H9 (cell line): ENCODE measurements around the gene FAM227A. TPM values are rescaled to one million over a fixed set of nuclear protein-coding genes. Genes with fewer than 3 reads are reported as not detected.

Experiments used
- DNase-seq: peaks from one replicate; pipeline ENCODE4 v3.0.0-alpha.2; 2017
- H2AFZ ChIP-seq: one replicate; pipeline ENCODE4 v1.6.1; 2013; ENCODE audit warnings: mild to moderate bottlenecking, low read length, control low read depth, moderate library complexity
- H2AK5ac ChIP-seq: 2 replicates; pipeline ENCODE4 v1.6.1; 2013; ENCODE audit warnings: low read length, control low read depth, mixed read lengths; ENCODE audit not compliant: insufficient read length
- H2BK120ac ChIP-seq: one replicate; pipeline ENCODE4 v1.6.1; 2013; ENCODE audit warnings: low read depth, mild to moderate bottlenecking, low read length, control low read depth, inconsistent platforms; ENCODE audit not compliant: poor library complexity, severe bottlenecking
- H2BK12ac ChIP-seq: 2 replicates; pipeline ENCODE4 v1.6.1; 2013; ENCODE audit warnings: low read length, control low read depth, mixed read lengths, low read depth; ENCODE audit not compliant: insufficient read length
- H2BK15ac ChIP-seq: 2 replicates; pipeline ENCODE4 v1.6.1; 2013; ENCODE audit warnings: low read depth, low read length, control low read depth
- H2BK20ac ChIP-seq: one replicate; pipeline ENCODE4 v1.6.1; 2013; ENCODE audit warnings: low read depth, mild to moderate bottlenecking, low read length, control low read depth, inconsistent platforms; ENCODE audit not compliant: poor library complexity, severe bottlenecking
- H2BK5ac ChIP-seq: 2 replicates; pipeline ENCODE4 v1.6.1; 2013; ENCODE audit warnings: low read length, control low read depth, mixed read lengths; ENCODE audit not compliant: insufficient read length
- H3K14ac ChIP-seq: 2 replicates; pipeline ENCODE4 v1.6.1; 2013; ENCODE audit warnings: low read length, control low read depth; ENCODE audit not compliant: insufficient read depth
- H3K18ac ChIP-seq: 2 replicates; pipeline ENCODE4 v1.6.1; 2013; ENCODE audit warnings: low read depth, mild to moderate bottlenecking, mixed read lengths, low read length, control low read depth; ENCODE audit not compliant: insufficient read length
- H3K23ac ChIP-seq: 2 replicates; pipeline ENCODE4 v1.6.1; 2013; ENCODE audit warnings: low read length, control low read depth, mixed read lengths, low read depth; ENCODE audit not compliant: insufficient read length
- H3K23me2 ChIP-seq: 2 replicates; pipeline ENCODE4 v1.6.1; 2013; ENCODE audit warnings: low read depth, mild to moderate bottlenecking, mixed read lengths, low read length, control low read depth; ENCODE audit not compliant: insufficient read length, poor library complexity, severe bottlenecking
- H3K27ac ChIP-seq: 2 replicates; pipeline ENCODE4 v1.5.1; 2013; ENCODE audit warnings: low read length, control low read depth, mixed read lengths, low read depth; ENCODE audit not compliant: insufficient read length
- H3K27me3 ChIP-seq: 2 replicates; pipeline ENCODE4 v1.6.1; 2013; ENCODE audit warnings: low read length, control low read depth, inconsistent platforms; ENCODE audit not compliant: insufficient read depth
- H3K4ac ChIP-seq: 2 replicates; pipeline ENCODE4 v1.6.1; 2013; ENCODE audit warnings: low read depth, mild to moderate bottlenecking, control low read depth, inconsistent platforms, low read length, moderate library complexity
- H3K4me1 ChIP-seq: 2 replicates; pipeline ENCODE4 v1.6.1; 2013; ENCODE audit warnings: low read length, control low read depth, inconsistent platforms; ENCODE audit not compliant: insufficient read depth
- H3K4me2 ChIP-seq: 2 replicates; pipeline ENCODE4 v1.6.1; 2013; ENCODE audit warnings: low read length, control low read depth, mixed read lengths; ENCODE audit not compliant: insufficient read length, insufficient read depth
- H3K56ac ChIP-seq: 2 replicates; pipeline ENCODE4 v1.6.1; 2013; ENCODE audit warnings: low read depth, mild to moderate bottlenecking, mixed read lengths, low read length, control low read depth; ENCODE audit not compliant: insufficient read length
- H3K79me1 ChIP-seq: 2 replicates; pipeline ENCODE4 v1.6.1; 2013; ENCODE audit warnings: low read depth, mild to moderate bottlenecking, moderate library complexity, low read length, control low read depth, inconsistent platforms; ENCODE audit not compliant: insufficient read depth, poor library complexity, severe bottlenecking
- H3K79me2 ChIP-seq: 2 replicates; pipeline ENCODE4 v1.6.1; 2013; ENCODE audit warnings: low read length, control low read depth, inconsistent platforms; ENCODE audit not compliant: insufficient read depth
- H3K9ac ChIP-seq: 2 replicates; pipeline ENCODE4 v1.6.1; 2013; ENCODE audit warnings: low read length, control low read depth, mixed read lengths; ENCODE audit not compliant: insufficient read length; ENCODE audit errors: extremely low read depth
- H3K9me3 ChIP-seq: one replicate; pipeline ENCODE4 v1.6.1; 2013; ENCODE audit warnings: low read depth, low read length, inconsistent platforms; ENCODE audit not compliant: control insufficient read depth
- H3T11ph ChIP-seq: one replicate; pipeline ENCODE4 v1.6.1; 2013; ENCODE audit warnings: mild to moderate bottlenecking, low read length, control low read depth, inconsistent platforms
- H4K20me1 ChIP-seq: one replicate; pipeline ENCODE4 v1.6.1; 2013; ENCODE audit not compliant: control insufficient read depth, insufficient read length, insufficient read depth
- H4K5ac ChIP-seq: 2 replicates; pipeline ENCODE4 v1.6.1; 2013; ENCODE audit warnings: low read depth, mild to moderate bottlenecking, mixed read lengths, low read length, control low read depth; ENCODE audit not compliant: insufficient read length
- H4K8ac ChIP-seq: replicated peaks from 2 replicates; pipeline ENCODE4 v1.6.1; 2013; ENCODE audit warnings: low read length, control low read depth, mixed read lengths, low read depth; ENCODE audit not compliant: insufficient read length
- H4K91ac ChIP-seq: 2 replicates; pipeline ENCODE4 v1.6.1; 2013; ENCODE audit warnings: low read depth, mild to moderate bottlenecking, moderate library complexity, mixed read lengths, low read length, control low read depth; ENCODE audit not compliant: insufficient read length
- H3K27ac Mint-ChIP-seq, 3 experiments: 2 replicates in 2 of 3; 3 replicates in 1 of 3; pipeline ENCODE4 v1.8.0; 2020 to 2021; ENCODE audit warnings: mixed read lengths in 3 of 3, mild to moderate bottlenecking in 1 of 3, moderate library complexity in 1 of 3
- H3K27me3 Mint-ChIP-seq: 2 replicates; pipeline ENCODE4 v1.8.0; 2021; ENCODE audit warnings: low read depth, mild to moderate bottlenecking, moderate library complexity, mixed read lengths
- H3K36me3 Mint-ChIP-seq, 3 experiments: 2 replicates in 2 of 3; 3 replicates in 1 of 3; pipeline ENCODE4 v1.8.0; 2020 to 2021; ENCODE audit warnings: low read depth in 3 of 3, mixed read lengths in 3 of 3; ENCODE audit not compliant: insufficient read depth in 1 of 3
- H3K4me1 Mint-ChIP-seq, 2 experiments: 2 replicates each; pipeline ENCODE4 v1.8.0; 2020; ENCODE audit warnings: mixed read lengths in 2 of 2
- H3K4me3 Mint-ChIP-seq, 2 experiments: 2 replicates in 1 of 2; 3 replicates in 1 of 2; pipeline ENCODE4 v1.8.0; 2020 to 2021; ENCODE audit warnings: mild to moderate bottlenecking in 2 of 2, mixed read lengths in 2 of 2, moderate library complexity in 1 of 2
- H3K9me3 Mint-ChIP-seq, 2 experiments: 2 replicates in 1 of 2; 3 replicates in 1 of 2; pipeline ENCODE4 v1.8.0; 2020; ENCODE audit warnings: mild to moderate bottlenecking in 2 of 2, mixed read lengths in 2 of 2, moderate library complexity in 1 of 2
- WGBS: extraction: QIAGEN DNeasy Blood & Tissue Kit; methylation state at CpG from one replicate; pipeline ENCODE4 v1.1.7; 2013; ENCODE audit warnings: missing lambda C conversion rate, low lambda C conversion rate, mixed read lengths; ENCODE audit not compliant: insufficient read length; ENCODE audit errors: extremely low coverage; 5-methylcytosine and 5-hydroxymethylcytosine counted together
- total RNA-seq: library from RNA; stranded (reverse); gene quantifications from 2 replicates; pipeline ENCODE4 v1.2.1, GENCODE V29; 2021
- TF ChIP-seq, protein P1 (sequence below): fragments of 200-600 bp; sonication (generic); conservative IDR thresholded peaks from 3 replicates; pipeline ENCODE4 v1.8.0; 2021; ENCODE audit warnings: antibody characterized with exemption, mild to moderate bottlenecking

The FAM227A gene
- total RNA-seq, 1 experiment from 2014 or later, result 3.6 TPM

GRCh38 chr22:38628444-38628843 is 27.7 kb downstream of the FAM227A start:
- no CpG with 5 or more reads among the region's 5 CpGs for WGBS
- Histone ChIP-seq H4K20me1 (no peaks in the 10 kb centered on the region), H3K27ac (no peak overlapping the region), H3K79me1 (no peaks in the 10 kb centered on the region), H3K23ac (no peak overlapping the region), H3K4me1 (no peaks in the 10 kb centered on the region), H2BK12ac (no peak overlapping the region), H3K27me3 (no peaks in the 10 kb centered on the region), H3K9me3 (no peaks in the 10 kb centered on the region), H2AK5ac (no peak overlapping the region), H3K79me2 (no peaks in the 10 kb centered on the region), H2BK5ac (no peak overlapping the region), H3K4me2 (no peak overlapping the region), H2AFZ (no peak overlapping the region), H3K18ac (no peak overlapping the region), H3K4ac (no peak overlapping the region), H3T11ph (no peak overlapping the region), H4K8ac (no peak overlapping the region), H4K91ac (no peak overlapping the region), H3K56ac (no peak overlapping the region), H2BK20ac (no peak overlapping the region), H2BK15ac (no peak overlapping the region), H2BK120ac (no peak overlapping the region), H3K23me2 (no peaks in the 10 kb centered on the region), H3K9ac (no peak overlapping the region), H4K5ac (no peak overlapping the region), H3K14ac (no peak overlapping the region)
- no peaks in the 10 kb centered on the region for H3K4me1 Mint-ChIP-seq
- TF ChIP-seq, protein P1, sequence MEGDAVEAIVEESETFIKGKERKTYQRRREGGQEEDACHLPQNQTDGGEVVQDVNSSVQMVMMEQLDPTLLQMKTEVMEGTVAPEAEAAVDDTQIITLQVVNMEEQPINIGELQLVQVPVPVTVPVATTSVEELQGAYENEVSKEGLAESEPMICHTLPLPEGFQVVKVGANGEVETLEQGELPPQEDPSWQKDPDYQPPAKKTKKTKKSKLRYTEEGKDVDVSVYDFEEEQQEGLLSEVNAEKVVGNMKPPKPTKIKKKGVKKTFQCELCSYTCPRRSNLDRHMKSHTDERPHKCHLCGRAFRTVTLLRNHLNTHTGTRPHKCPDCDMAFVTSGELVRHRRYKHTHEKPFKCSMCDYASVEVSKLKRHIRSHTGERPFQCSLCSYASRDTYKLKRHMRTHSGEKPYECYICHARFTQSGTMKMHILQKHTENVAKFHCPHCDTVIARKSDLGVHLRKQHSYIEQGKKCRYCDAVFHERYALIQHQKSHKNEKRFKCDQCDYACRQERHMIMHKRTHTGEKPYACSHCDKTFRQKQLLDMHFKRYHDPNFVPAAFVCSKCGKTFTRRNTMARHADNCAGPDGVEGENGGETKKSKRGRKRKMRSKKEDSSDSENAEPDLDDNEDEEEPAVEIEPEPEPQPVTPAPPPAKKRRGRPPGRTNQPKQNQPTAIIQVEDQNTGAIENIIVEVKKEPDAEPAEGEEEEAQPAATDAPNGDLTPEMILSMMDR, result no peak
- no peaks in the 10 kb centered on the region for H3K9me3 Mint-ChIP-seq
- H3K4me3 Mint-ChIP-seq, result no peak overlapping the region
- no peak for DNase-seq
- H3K36me3 Mint-ChIP-seq, result peaks cover 2 to 24% (median 9%) of the 10 kb centered on the region in 3 experiments; a peak in 5 of 7 replicates
- no peak overlapping the region for H3K27ac Mint-ChIP-seq
- H3K27me3 Mint-ChIP-seq, result no peaks in the 10 kb centered on the region
